ENCODE data around the gene PPP2R5C.

- TF ChIP-seq CHD7 (IDR thresholded peaks at IDR 0.05; ENCODE audit: insufficient replicate concordance, low read length) (no peak), ATF3 (IDR thresholded peaks at IDR 0.05; ENCODE audit: insufficient read depth, low read depth, low read length) (no peak), POLR2A (IDR thresholded peaks at IDR 0.05; ENCODE audit: control extremely low read depth in 1 of 2, low read depth in 2 of 2, low read length in 2 of 2) (no peak), GABPA (IDR thresholded peaks at IDR 0.05; ENCODE audit: borderline replicate concordance, insufficient read depth, low read length) (no peak), EGR1 (IDR thresholded peaks at IDR 0.05; ENCODE audit: borderline replicate concordance, low read depth, low read length) (no peak), SP4 (IDR thresholded peaks at IDR 0.05; ENCODE audit: low read length) (no peak), EP300 (IDR thresholded peaks at IDR 0.05; ENCODE audit: borderline replicate concordance in 1 of 2, low read depth in 2 of 2, low read length in 2 of 2) (no peak), HDAC6 (IDR thresholded peaks at IDR 0.05; ENCODE audit: low read depth, low read length) (no peak)
Observed at GRCh38 chr14:101947577-101947903, 186.0 kb downstream of the PPP2R5C start.
